ENCODE measurements around the gene OSTF1. TPM values are rescaled to one million over a fixed set of nuclear protein-coding genes. Genes with fewer than 3 reads are reported as not detected.

OSTF1 gene
- total and polyA plus RNA-seq, 7 donors, result 11.0 to 105 (median 20.7) TPM

DNA sequence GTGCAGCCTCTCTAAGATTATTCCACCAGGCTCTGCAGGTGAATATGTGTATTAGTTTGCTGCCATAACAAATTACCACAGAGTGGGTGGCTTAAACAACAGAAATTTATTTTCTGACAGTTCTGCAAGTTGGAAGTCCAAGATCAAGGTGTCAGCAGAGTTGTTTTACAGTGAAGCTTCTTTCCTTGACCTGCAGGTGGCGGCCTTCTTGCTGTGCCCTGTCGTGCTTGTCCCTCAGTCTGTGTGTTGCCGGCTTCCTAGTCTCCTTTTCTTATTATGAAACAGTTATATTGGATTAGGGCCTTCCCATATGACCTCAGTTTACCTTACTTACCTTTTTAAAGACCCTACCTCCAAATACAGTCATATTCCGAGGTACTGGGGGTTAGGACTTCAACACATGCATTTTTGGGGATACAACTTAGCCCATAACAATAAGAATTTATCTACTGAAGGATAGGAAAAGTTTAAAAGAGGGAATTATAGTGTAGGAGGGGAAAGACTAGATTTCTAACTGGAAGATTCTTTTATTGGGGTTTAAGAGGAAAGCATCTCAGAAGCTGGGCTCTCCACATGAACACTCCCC lies 97.4 kb downstream of the OSTF1 start:
- DNase-seq, result no peak
- Histone ChIP-seq H3K4me3 (no peak overlapping the region), H3K4me1 (no peaks in the 10 kb centered on the region), H3K27me3 (no peaks in the 10 kb centered on the region), H3K9me3 (no peaks in the 10 kb centered on the region), H3K27ac (no peak overlapping the region), H3K36me3 (no peaks in the 10 kb centered on the region)
- intact Hi-C loops (cut with DNase I), result no loop called here
- TF ChIP-seq POLR2A (IDR thresholded peaks at IDR 0.05), result no peak
- TF ChIP-seq, protein P1, sequence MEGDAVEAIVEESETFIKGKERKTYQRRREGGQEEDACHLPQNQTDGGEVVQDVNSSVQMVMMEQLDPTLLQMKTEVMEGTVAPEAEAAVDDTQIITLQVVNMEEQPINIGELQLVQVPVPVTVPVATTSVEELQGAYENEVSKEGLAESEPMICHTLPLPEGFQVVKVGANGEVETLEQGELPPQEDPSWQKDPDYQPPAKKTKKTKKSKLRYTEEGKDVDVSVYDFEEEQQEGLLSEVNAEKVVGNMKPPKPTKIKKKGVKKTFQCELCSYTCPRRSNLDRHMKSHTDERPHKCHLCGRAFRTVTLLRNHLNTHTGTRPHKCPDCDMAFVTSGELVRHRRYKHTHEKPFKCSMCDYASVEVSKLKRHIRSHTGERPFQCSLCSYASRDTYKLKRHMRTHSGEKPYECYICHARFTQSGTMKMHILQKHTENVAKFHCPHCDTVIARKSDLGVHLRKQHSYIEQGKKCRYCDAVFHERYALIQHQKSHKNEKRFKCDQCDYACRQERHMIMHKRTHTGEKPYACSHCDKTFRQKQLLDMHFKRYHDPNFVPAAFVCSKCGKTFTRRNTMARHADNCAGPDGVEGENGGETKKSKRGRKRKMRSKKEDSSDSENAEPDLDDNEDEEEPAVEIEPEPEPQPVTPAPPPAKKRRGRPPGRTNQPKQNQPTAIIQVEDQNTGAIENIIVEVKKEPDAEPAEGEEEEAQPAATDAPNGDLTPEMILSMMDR (IDR thresholded peaks at IDR 0.05), result peak in 2 of 4 experiments; percentile 16 to 38
- 25 to 44% methylated on average over 4 of the region's 4 CpGs for WGBS, 2 donors

DNA sequence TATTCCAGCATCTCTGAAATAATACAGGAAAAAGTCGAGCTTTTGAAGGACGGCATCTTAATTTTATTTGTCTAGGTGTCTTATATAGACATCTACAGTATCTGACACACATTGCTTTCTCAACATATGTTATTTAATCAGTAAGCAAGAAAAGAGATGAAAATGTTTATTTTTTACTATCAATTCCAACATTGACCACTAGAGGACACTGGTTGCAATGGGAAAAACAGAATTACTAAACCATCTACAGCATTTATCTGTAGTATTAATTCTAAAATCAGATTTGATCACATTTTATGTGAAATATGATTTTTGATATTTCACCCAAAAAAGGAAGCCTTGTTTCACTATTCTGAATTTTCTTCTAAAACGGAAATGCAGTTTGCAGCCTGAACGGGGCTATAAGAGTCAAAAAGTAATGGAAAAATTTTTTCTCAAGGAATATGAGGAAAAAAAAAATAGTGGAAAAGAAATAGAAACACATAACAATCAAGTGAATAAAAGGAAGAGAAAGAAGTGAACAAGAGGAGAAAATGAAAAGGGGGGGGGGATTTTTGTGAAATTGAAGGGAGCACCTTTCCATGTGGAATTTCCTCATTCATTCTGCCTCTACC lies 98.6 kb downstream of the OSTF1 start:
- Histone ChIP-seq H3K4me3 (no peak overlapping the region), H3K4me1 (no peaks in the 10 kb centered on the region), H3K27me3 (no peaks in the 10 kb centered on the region), H3K27ac (no peak overlapping the region), H3K36me3 (no peaks in the 10 kb centered on the region), H3K9me3 (no peaks in the 10 kb centered on the region)
- 31 to 38% methylated on average over 4 of the region's 4 CpGs for WGBS, 2 donors
- intact Hi-C loops (cut with DNase I), result no loop called here
- TF ChIP-seq POLR2A (IDR thresholded peaks at IDR 0.05) (no peak), POLR2AphosphoS5 (IDR thresholded peaks at IDR 0.05) (no peak), EP300 (IDR thresholded peaks at IDR 0.05) (no peak)
- TF ChIP-seq, protein P1 (IDR thresholded peaks at IDR 0.05), result peak; percentile 9 to 92 (median 58)
- DNase-seq, result no peak

- intact Hi-C loops (cut with DNase I), result no loop called here
- no peak for TF ChIP-seq POLR2AphosphoS5 (IDR thresholded peaks at IDR 0.05)
- TF ChIP-seq EP300 (IDR thresholded peaks at IDR 0.05), result no peak
- TF ChIP-seq, protein P1 (IDR thresholded peaks at IDR 0.05), result no peak
- TF ChIP-seq POLR2A (IDR thresholded peaks at IDR 0.05), result no peak
- WGBS, 2 donors, result 94 to 98% methylated on average over 2 of the region's 2 CpGs
- Histone ChIP-seq H3K4me1 (no peaks in the 10 kb centered on the region), H3K27me3 (no peaks in the 10 kb centered on the region), H3K4me3 (no peak overlapping the region), H3K27ac (no peak overlapping the region), H3K36me3 (no peaks in the 10 kb centered on the region), H3K9me3 (no peaks in the 10 kb centered on the region)
- DNase-seq, result no peak
Observed at GRCh38 chr9:75188756-75189155, 100.4 kb downstream of the OSTF1 start.

GRCh38 chr9:75190762-75191161 lies 102.4 kb downstream of the OSTF1 start:
- no peak overlapping the region for H3K4me3 ChIP-seq
- 88 to 95% methylated on average over 2 of the region's 2 CpGs for WGBS, 2 donors
- no peaks in the 10 kb centered on the region for H3K27me3 ChIP-seq
- intact Hi-C loops (cut with DNase I), result no loop called here
- no peaks in the 10 kb centered on the region for H3K9me3 ChIP-seq
- H3K4me1 ChIP-seq, result no peaks in the 10 kb centered on the region
- TF ChIP-seq, protein P1 (IDR thresholded peaks at IDR 0.05), result no peak
- TF ChIP-seq POLR2A (IDR thresholded peaks at IDR 0.05) (no peak), POLR2AphosphoS5 (IDR thresholded peaks at IDR 0.05) (no peak), EP300 (IDR thresholded peaks at IDR 0.05) (no peak)
- H3K27ac ChIP-seq, result no peak overlapping the region
- H3K36me3 ChIP-seq, result no peaks in the 10 kb centered on the region
- no peak for DNase-seq

Small RNA genes within 50 kb of the gene (small RNA-seq; reads per million reads assigned to genes)
- gene RF00019, result 0 reads per million in 3 donors

Other genes starting within 250 kb of the OSTF1 start
- 1 to 10 TPM in 1 of 4 donors, under 1 TPM in 1, not detected in 2; 0.41 to 1.8 TPM for gene TRPM6, start 200.6 kb upstream of the OSTF1 start, total RNA-seq
- 10 to 100 TPM in 2 of 3 donors, 1 to 10 TPM in 1; 6.7 to 12.7 (median 10.8) TPM for gene TRPM6, start 200.6 kb upstream of the OSTF1 start, polyA plus RNA-seq
- gene C9orf40, start 135.6 kb upstream of the OSTF1 start, total RNA-seq, result 1 to 10 TPM; 4.9 to 7.5 (median 5.9) TPM
- gene C9orf40, start 135.6 kb upstream of the OSTF1 start, polyA plus RNA-seq, result 10 to 100 TPM in 1 of 3 donors, 1 to 10 TPM in 2; 6.6 to 12.3 (median 7.7) TPM
- gene CARNMT1, start 60.2 kb upstream of the OSTF1 start, total RNA-seq, result 10 to 100 TPM; 12.8 to 18.6 (median 17.1) TPM
- gene CARNMT1, start 60.2 kb upstream of the OSTF1 start, polyA plus RNA-seq, result 1 to 10 TPM; 4.8 to 7.9 (median 6.9) TPM
- gene NMRK1, start 359 bp upstream of the OSTF1 start, total RNA-seq, result 10 to 100 TPM in 2 of 4 donors, 1 to 10 TPM in 2; 5.6 to 27.5 (median 10.3) TPM
- 10 to 100 TPM; 21.0 to 53.9 (median 38.4) TPM for gene NMRK1, start 359 bp upstream of the OSTF1 start, polyA plus RNA-seq

Data from sigmoid colon (tissue), 7 donors.